Vagina (tissue), 2 donors: ENCODE data around the gene C1orf105.

ENCODE experiments used
- POLR2A ChIP-seq, 2 donors: fragments of 450-650 bp; IDR thresholded peaks; one replicate each; pipeline ENCODE4 v1.6.1; 2017; ENCODE audit warnings: antibody characterized with exemption in 2 of 2, mild to moderate bottlenecking in 2 of 2, moderate library complexity in 2 of 2
- TF ChIP-seq, protein P1 (sequence below), 3 experiments: fragments of 450-650 bp in 2 of 3; fragments of 200-600 bp in 1 of 3; sonication (generic) in 1 of 3; IDR thresholded peaks; one replicate each; pipeline ENCODE4 v1.5.1; 2017 to 2019; ENCODE audit warnings: antibody characterized with exemption in 3 of 3, mild to moderate bottlenecking in 2 of 3, moderate library complexity in 2 of 3

DNA sequence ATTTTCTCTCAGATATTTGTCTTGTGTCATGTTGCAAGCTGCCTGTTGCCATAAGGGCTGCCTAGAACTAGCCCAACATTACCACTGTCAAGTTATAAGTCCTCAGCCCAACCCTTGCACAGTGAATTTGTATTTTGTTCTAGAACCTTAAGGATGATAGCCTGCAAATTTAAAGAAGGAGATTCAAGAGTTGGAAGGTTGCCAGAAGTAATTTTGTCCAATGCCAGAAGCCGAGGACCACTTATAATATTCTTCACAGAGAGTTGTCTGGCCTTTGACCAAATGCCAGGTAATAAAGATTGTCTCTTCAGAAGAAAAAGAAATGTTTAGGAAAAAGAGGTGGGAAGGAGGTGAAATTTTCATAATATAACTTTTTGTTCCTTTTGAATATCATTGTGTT is 71.9 kb downstream of the C1orf105 start:
- TF ChIP-seq, protein P1, sequence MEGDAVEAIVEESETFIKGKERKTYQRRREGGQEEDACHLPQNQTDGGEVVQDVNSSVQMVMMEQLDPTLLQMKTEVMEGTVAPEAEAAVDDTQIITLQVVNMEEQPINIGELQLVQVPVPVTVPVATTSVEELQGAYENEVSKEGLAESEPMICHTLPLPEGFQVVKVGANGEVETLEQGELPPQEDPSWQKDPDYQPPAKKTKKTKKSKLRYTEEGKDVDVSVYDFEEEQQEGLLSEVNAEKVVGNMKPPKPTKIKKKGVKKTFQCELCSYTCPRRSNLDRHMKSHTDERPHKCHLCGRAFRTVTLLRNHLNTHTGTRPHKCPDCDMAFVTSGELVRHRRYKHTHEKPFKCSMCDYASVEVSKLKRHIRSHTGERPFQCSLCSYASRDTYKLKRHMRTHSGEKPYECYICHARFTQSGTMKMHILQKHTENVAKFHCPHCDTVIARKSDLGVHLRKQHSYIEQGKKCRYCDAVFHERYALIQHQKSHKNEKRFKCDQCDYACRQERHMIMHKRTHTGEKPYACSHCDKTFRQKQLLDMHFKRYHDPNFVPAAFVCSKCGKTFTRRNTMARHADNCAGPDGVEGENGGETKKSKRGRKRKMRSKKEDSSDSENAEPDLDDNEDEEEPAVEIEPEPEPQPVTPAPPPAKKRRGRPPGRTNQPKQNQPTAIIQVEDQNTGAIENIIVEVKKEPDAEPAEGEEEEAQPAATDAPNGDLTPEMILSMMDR (IDR thresholded peaks at IDR 0.05) = no peak
- no peak for TF ChIP-seq POLR2A (IDR thresholded peaks at IDR 0.05)
